ENCODE data around the gene SDHAF3.

SDHAF3 gene

GRCh38 chr7:97224316-97224715 lies 106.8 kb downstream of the SDHAF3 start:
- no peak for DNase-seq

- no peak for DNase-seq
Measured at GRCh38 chr7:97226541-97226940, 109.0 kb downstream of the SDHAF3 start.
